Measurements from ENCODE around the gene SMURF1.

SMURF1 gene

GRCh38 chr7:99142727-99143520 is 984 bp downstream of the SMURF1 start:
- Histone ChIP-seq H3K4me3 (ENCODE audit: insufficient read depth, low read depth, low read length, poor library complexity, severe bottlenecking) (peak overlapping the region; percentile 57), H3K27ac (ENCODE audit: insufficient read depth, low read length, poor library complexity, severe bottlenecking) (peak overlapping the region; percentile 83), H3K27me3 (replicated peaks; ENCODE audit: control insufficient read depth, insufficient read depth, low read length, poor library complexity, severe bottlenecking) (no peaks in the 10 kb centered on the region), H3K4me1 (ENCODE audit: control insufficient read depth, insufficient read depth, low read length, poor library complexity, severe bottlenecking) (peaks cover 4% of the 10 kb centered on the region), H3K9me3 (ENCODE audit: control insufficient read depth, low read length) (no peaks in the 10 kb centered on the region), H3K36me3 (ENCODE audit: control insufficient read depth, insufficient read depth, low read length) (no peaks in the 10 kb centered on the region)
- peak; percentile 84 to 93 (median 91) for DNase-seq

DNA sequence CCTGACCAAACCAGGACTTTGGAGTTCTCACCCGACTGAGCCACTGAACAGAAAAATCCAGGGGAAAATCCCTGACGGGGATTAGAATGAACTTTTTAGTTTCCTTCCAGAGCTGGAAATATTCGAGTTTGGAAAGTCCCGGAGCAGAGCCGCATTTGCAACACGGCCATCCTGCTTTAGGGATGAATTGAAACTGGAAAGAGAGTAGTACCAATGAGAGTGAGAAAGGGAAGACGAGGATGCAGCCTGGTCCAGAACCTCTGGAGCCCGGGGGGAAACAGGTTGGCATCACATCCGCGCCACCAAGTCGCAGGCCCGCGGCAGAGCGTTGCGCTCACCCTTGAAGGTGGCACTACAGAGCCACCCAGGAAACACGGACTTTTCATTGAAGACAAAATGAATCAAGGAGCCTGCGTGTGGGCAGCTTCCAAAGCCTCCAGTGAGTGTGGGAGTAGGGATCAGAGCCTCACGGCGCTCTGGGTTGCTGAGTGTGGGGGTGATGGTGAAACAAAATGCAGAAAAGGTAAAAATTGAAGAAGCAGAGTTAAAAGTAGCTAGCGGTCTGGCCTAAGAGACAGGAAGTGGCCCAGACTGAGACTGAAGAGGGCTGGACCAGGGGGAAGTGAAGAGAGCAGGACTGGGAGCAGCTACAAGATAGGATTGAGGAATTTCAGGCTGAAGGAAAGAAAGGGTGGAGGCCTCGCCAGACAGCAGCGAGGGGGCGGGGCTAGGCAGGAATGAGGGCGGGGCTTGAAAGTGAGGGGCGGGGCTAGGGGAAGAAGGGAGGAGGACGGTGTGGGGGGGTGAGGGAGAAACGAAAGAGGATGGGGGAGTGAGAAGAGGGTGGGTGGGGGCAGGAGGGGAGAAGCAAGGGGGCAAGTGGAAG is 1.8 kb downstream of the SMURF1 start:
- peak; percentile 59 to 62 (median 60) for DNase-seq
- peaks cover 4% of the 10 kb centered on the region for H3K4me1 ChIP-seq (ENCODE audit: control insufficient read depth, insufficient read depth, low read length, poor library complexity, severe bottlenecking)
- H3K27me3 ChIP-seq (replicated peaks; ENCODE audit: control insufficient read depth, insufficient read depth, low read length, poor library complexity, severe bottlenecking): no peaks in the 10 kb centered on the region
- peak overlapping the region; percentile 37 for H3K4me3 ChIP-seq (ENCODE audit: insufficient read depth, low read depth, low read length, poor library complexity, severe bottlenecking)
- H3K9me3 ChIP-seq (ENCODE audit: control insufficient read depth, low read length): no peaks in the 10 kb centered on the region
- H3K36me3 ChIP-seq (ENCODE audit: control insufficient read depth, insufficient read depth, low read length): no peaks in the 10 kb centered on the region
- peak overlapping the region; percentile 70 for H3K27ac ChIP-seq (ENCODE audit: insufficient read depth, low read length, poor library complexity, severe bottlenecking)

DNA sequence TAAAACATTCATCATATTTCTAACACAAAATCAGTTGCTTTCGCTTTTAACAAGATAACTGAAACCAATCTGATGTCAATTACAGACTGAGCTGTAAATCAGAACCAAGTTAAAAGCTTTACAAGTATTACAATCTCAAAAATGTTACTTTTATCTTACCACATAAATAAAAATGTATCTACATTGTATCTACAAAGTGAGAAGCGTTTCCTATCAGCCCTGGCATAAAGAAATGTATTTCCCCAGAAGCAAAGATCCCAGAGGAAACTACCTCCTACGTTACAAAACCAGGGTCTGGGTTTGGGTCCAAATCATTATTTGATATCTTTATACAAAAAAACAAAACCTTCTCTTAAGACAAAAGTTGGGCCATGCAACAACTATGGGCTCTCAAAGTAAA is 2.6 kb downstream of the SMURF1 start:
- Histone ChIP-seq H3K9me3 (ENCODE audit: control insufficient read depth, low read length) (no peaks in the 10 kb centered on the region), H3K27me3 (replicated peaks; ENCODE audit: control insufficient read depth, insufficient read depth, low read length, poor library complexity, severe bottlenecking) (no peaks in the 10 kb centered on the region), H3K27ac (ENCODE audit: insufficient read depth, low read length, poor library complexity, severe bottlenecking) (peak overlapping the region; percentile 70), H3K36me3 (ENCODE audit: control insufficient read depth, insufficient read depth, low read length) (no peaks in the 10 kb centered on the region), H3K4me1 (ENCODE audit: control insufficient read depth, insufficient read depth, low read length, poor library complexity, severe bottlenecking) (peaks cover 4% of the 10 kb centered on the region), H3K4me3 (ENCODE audit: insufficient read depth, low read depth, low read length, poor library complexity, severe bottlenecking) (no peak overlapping the region)
- no peak for DNase-seq

GRCh38 chr7:99140813-99141212 is 3.1 kb downstream of the SMURF1 start:
- peaks cover 4% of the 10 kb centered on the region for H3K4me1 ChIP-seq (ENCODE audit: control insufficient read depth, insufficient read depth, low read length, poor library complexity, severe bottlenecking)
- no peaks in the 10 kb centered on the region for H3K9me3 ChIP-seq (ENCODE audit: control insufficient read depth, low read length)
- no peaks in the 10 kb centered on the region for H3K36me3 ChIP-seq (ENCODE audit: control insufficient read depth, insufficient read depth, low read length)
- no peak for DNase-seq
- no peak overlapping the region for H3K4me3 ChIP-seq (ENCODE audit: insufficient read depth, low read depth, low read length, poor library complexity, severe bottlenecking)
- no peaks in the 10 kb centered on the region for H3K27me3 ChIP-seq (replicated peaks; ENCODE audit: control insufficient read depth, insufficient read depth, low read length, poor library complexity, severe bottlenecking)
- H3K27ac ChIP-seq (ENCODE audit: insufficient read depth, low read length, poor library complexity, severe bottlenecking): peak overlapping the region; percentile 70

DNA sequence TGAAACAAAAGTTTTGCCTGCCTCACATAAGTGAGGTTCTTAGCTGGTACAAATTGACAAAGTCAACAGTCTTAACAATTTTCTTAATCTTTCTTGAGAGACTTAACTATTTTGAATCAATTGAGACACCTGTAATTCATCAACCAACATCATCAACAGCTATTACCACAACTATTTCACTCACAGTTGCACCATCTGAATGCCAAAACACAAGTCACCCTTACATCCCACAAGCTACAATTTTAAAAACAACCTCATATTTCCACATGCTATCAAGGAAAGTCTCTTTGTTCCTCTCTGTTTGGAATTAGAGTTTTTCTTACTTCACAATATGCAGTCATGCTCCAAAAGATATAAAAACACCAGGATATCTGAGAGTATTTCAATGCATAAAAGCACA is 4.9 kb downstream of the SMURF1 start:
- H3K27ac ChIP-seq (ENCODE audit: insufficient read depth, low read length, poor library complexity, severe bottlenecking): no peak overlapping the region
- no peaks in the 10 kb centered on the region for H3K9me3 ChIP-seq (ENCODE audit: control insufficient read depth, low read length)
- no peaks in the 10 kb centered on the region for H3K36me3 ChIP-seq (ENCODE audit: control insufficient read depth, insufficient read depth, low read length)
- H3K4me1 ChIP-seq (ENCODE audit: control insufficient read depth, insufficient read depth, low read length, poor library complexity, severe bottlenecking): peaks cover 4% of the 10 kb centered on the region
- no peaks in the 10 kb centered on the region for H3K27me3 ChIP-seq (replicated peaks; ENCODE audit: control insufficient read depth, insufficient read depth, low read length, poor library complexity, severe bottlenecking)
- no peak overlapping the region for H3K4me3 ChIP-seq (ENCODE audit: insufficient read depth, low read depth, low read length, poor library complexity, severe bottlenecking)
- DNase-seq: no peak

- Histone ChIP-seq H3K27ac (ENCODE audit: insufficient read depth, low read length, poor library complexity, severe bottlenecking) (no peak overlapping the region), H3K4me1 (ENCODE audit: control insufficient read depth, insufficient read depth, low read length, poor library complexity, severe bottlenecking) (peaks cover under 1% of the 10 kb centered on the region), H3K27me3 (replicated peaks; ENCODE audit: control insufficient read depth, insufficient read depth, low read length, poor library complexity, severe bottlenecking) (no peaks in the 10 kb centered on the region), H3K9me3 (ENCODE audit: control insufficient read depth, low read length) (no peaks in the 10 kb centered on the region), H3K4me3 (ENCODE audit: insufficient read depth, low read depth, low read length, poor library complexity, severe bottlenecking) (no peak overlapping the region), H3K36me3 (ENCODE audit: control insufficient read depth, insufficient read depth, low read length) (no peaks in the 10 kb centered on the region)
- DNase-seq: no peak
Measured at GRCh38 chr7:99137411-99138180, 6.3 kb downstream of the SMURF1 start.

- no peaks in the 10 kb centered on the region for H3K36me3 ChIP-seq (ENCODE audit: control insufficient read depth, insufficient read depth, low read length)
- H3K27me3 ChIP-seq (replicated peaks; ENCODE audit: control insufficient read depth, insufficient read depth, low read length, poor library complexity, severe bottlenecking): no peaks in the 10 kb centered on the region
- no peaks in the 10 kb centered on the region for H3K9me3 ChIP-seq (ENCODE audit: control insufficient read depth, low read length)
- DNase-seq: no peak
- H3K4me3 ChIP-seq (ENCODE audit: insufficient read depth, low read depth, low read length, poor library complexity, severe bottlenecking): no peak overlapping the region
- H3K27ac ChIP-seq (ENCODE audit: insufficient read depth, low read length, poor library complexity, severe bottlenecking): no peak overlapping the region
- no peaks in the 10 kb centered on the region for H3K4me1 ChIP-seq (ENCODE audit: control insufficient read depth, insufficient read depth, low read length, poor library complexity, severe bottlenecking)
Measured at GRCh38 chr7:99135938-99136337, 8.0 kb downstream of the SMURF1 start.

DNA sequence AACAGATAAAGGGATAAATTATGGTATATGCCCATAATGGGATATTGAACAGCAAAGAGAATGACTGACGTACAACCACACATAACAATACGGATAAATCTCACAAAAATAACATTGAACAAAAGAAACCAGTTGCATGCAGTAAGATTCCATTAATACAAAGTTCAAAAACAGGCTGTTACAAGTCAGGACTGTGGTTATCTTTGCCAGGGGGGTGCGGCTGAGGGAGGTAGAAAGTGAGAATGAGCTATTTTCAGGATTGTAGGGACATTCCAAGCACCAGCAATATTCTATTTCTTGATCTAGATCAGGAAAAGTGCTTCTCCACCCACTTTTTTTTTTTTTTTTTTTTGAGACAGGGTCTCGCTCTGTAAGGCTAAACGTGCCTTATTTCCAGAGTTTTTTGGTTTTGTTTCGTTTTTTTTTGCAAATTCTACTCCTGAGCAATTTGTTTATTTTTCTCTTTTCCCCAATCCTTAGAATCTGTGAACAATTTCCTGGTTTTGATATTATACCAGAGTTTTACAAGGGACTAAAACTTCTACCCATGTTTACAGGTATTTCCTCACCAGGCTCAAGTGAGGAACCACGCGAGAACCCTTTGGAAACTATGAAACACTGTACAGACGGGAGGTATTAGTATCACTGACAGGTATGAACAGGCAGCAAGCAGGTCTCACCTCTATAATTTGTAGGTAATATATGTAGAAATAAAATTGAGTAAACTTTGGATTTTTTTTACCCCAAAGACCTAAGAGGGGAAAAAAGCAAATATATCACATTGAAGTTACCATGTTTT is 9.9 kb downstream of the SMURF1 start:
- Histone ChIP-seq H3K36me3 (ENCODE audit: control insufficient read depth, insufficient read depth, low read length) (no peaks in the 10 kb centered on the region), H3K27me3 (replicated peaks; ENCODE audit: control insufficient read depth, insufficient read depth, low read length, poor library complexity, severe bottlenecking) (no peaks in the 10 kb centered on the region), H3K4me1 (ENCODE audit: control insufficient read depth, insufficient read depth, low read length, poor library complexity, severe bottlenecking) (no peaks in the 10 kb centered on the region), H3K4me3 (ENCODE audit: insufficient read depth, low read depth, low read length, poor library complexity, severe bottlenecking) (no peak overlapping the region), H3K27ac (ENCODE audit: insufficient read depth, low read length, poor library complexity, severe bottlenecking) (no peak overlapping the region), H3K9me3 (ENCODE audit: control insufficient read depth, low read length) (no peaks in the 10 kb centered on the region)
- no peak for DNase-seq

GRCh38 chr7:99132595-99133321 is 11.2 kb downstream of the SMURF1 start:
- no peak for DNase-seq
- Histone ChIP-seq H3K4me3 (ENCODE audit: insufficient read depth, low read depth, low read length, poor library complexity, severe bottlenecking) (no peak overlapping the region), H3K4me1 (ENCODE audit: control insufficient read depth, insufficient read depth, low read length, poor library complexity, severe bottlenecking) (no peaks in the 10 kb centered on the region), H3K9me3 (ENCODE audit: control insufficient read depth, low read length) (no peaks in the 10 kb centered on the region), H3K27me3 (replicated peaks; ENCODE audit: control insufficient read depth, insufficient read depth, low read length, poor library complexity, severe bottlenecking) (no peaks in the 10 kb centered on the region), H3K36me3 (ENCODE audit: control insufficient read depth, insufficient read depth, low read length) (no peaks in the 10 kb centered on the region), H3K27ac (ENCODE audit: insufficient read depth, low read length, poor library complexity, severe bottlenecking) (no peak overlapping the region)
